DMS 273 treated with DMSO at 0.1 percent for 48 hours (cell line): ENCODE measurements around the gene TSPAN5.
"Not testable (repeated sequence)": the region's sequence is repeated elsewhere in the genome, so short reads cannot be mapped to it uniquely, and the experiment has no call there.

Experiments used
- DNase-seq: peaks from one replicate; lab custom pipeline; 2025; lab: John Stamatoyannopoulos, UW

The TSPAN5 gene

DNA sequence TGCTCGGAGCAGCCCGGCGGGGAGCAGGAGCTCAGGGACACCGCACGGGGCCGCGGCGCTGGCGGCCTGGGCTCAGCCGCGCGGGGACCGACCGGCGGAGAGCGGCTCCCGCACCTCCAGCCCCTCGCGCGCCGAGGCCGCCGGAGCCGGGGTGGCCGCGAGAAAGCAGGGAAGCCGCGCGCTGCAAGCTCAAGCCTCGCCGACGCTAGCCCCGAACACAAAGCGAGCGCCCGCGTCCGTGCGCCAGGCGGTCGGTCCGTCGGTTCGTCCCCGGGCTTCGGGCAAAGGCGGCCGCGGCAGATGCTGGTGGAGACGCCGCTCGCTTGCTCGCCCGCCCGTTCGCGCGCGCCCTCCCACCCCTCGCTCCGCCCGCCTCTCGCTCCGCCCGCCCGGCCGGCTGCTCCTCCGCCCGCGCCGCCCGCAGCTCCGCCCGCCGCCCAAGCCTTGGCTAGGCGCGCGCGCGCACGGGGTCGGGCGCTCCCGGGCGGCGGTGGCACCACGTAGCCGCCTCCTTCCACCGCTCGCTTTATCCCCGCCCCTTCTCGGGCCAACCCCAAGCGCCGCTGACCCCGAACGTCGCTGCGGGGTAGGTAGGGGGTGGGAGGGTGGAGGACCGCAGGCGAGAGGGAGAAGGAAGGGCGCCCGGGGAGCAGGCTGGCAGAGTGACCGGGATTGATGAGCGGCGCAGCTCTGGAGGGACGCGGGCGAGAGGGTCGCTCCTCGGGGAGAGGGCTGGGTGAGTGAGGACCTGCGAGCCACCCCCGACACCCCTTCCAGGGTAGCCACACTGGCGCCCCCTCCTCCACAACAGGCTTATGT, at the start of gene TSPAN5:
Gene TSPAN5 (minus strand): TSS at position 325 of the 819 bp plus-strand sequence.
- DNase-seq: peak; percentile 46

DNA sequence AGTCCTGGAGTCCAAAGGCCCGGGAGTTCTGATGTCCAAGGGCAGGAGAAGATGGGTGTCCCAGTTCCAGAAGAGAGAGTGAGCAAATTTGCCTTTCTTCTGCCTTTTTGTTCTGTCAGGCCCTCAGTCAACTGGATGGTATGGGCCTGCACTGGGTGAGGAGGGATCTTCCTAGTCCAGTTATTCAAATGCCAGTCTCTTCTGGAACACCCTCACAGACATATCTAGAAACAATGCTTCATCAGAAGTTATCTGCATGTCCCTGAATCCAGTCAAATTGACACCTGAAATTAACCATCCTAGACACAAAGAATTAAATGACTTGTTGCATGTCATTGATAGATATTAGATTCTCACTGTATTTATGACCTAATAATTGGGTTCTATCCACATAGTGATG, 48.5 kb upstream of the TSPAN5 start:
- no peak for DNase-seq

DNA sequence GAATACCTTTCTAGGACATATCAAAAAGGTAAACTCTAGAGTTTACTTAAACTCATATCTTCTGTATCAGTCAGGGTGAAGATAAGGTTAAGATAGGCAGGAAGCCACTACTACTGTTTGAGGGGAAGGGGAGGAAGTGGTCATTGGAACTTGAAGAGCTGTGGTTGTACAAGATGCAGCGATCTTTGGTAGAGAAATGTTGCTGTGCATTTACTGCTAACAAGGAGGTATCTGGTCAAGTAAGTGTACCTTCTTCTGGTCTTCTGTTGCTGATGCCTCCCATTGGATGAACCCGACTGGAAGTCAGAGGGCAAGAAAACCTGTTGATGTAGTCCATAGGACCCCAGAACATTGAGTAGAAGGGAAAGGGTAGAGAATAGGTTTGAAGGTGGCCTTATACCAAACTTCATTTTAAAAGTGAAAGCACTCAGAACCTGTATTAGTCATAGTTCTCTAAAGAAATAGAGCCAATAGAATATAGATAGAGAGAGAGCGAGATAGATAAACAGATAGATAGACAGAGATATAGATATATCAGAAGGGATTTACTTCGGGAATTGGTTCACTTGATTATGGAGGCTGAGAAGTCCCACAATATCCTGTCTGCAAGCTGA, 47.9 kb upstream of the TSPAN5 start:
- no peak for DNase-seq

DNA sequence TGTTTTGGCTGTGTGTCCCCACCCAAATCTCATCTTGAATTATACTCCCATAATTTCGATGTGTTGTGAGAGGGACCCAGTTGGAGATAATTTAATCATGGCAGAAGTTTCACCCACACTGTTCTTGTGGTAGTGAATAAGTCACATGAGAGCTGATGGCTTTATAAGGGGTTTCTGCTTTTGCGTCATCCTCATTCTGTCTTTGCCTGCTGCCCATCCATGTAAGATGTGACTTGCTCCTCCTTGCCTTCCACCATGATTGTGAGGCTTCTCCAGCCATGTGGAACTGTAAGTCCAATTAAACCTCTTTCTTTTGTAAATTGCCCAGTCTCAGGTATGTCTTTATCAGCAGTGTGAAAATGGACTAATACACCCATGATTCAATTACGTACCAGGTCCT, 47.2 kb upstream of the TSPAN5 start:
- DNase-seq: not testable (repeated sequence)

DNA sequence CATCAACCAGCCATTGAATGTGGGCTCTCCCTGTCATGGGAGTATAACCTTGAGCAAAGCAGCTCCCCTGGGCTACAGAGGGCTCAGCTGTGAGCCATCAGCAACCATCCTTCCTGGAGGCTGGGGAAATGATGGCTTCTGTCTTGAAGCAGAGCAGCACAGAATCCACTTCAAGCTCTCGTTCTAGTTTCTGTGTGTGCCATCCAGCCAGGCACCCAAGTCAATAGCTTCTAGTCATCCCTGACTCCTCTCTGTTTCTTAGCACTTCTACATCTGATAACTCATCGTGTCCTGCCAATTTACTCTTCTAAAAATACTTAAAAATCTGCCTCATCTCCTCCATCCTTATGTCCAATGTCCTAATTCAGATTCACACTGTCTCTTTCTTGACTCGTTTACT, 42.2 kb upstream of the TSPAN5 start:
- DNase-seq: no peak

DNA sequence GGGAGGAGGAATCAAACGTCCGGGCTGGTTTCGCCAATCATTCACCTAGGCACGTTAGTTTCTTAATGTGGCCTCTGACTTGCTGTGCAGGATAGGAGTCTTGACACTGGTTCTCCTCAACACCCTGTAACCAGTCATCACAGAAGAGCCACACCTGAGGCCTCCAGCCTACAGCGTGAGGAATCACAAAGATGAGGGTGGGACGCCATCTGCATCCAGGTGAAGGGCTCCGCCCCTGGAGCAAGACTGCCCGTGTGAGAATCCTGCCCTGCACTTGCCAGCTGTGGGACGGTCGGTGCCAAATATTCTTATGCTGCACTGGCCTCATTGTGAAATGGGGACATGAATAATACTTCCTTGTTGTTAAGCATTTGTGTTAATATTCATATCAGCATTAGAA, 35.7 kb upstream of the TSPAN5 start:
- no peak for DNase-seq

DNA sequence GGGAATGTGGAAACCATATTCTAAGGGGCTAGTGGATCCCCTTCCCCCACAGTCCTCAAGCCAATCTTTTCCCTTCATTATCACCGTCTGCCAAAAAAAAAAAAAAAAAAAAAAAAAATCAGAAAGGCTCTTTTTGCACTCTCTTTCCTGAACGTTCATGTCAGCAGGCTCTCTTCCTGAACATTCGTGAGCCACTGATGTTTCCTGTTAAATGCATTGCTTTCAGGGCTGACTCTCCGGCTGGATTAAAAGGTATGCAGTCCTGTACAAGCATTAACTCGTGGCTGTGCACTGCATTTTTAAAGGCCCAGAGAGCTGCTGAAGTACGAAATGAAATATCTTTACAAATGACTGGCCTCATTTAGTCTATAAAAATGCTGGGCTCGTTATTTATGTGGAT, 34.0 kb upstream of the TSPAN5 start:
- no peak for DNase-seq

DNA sequence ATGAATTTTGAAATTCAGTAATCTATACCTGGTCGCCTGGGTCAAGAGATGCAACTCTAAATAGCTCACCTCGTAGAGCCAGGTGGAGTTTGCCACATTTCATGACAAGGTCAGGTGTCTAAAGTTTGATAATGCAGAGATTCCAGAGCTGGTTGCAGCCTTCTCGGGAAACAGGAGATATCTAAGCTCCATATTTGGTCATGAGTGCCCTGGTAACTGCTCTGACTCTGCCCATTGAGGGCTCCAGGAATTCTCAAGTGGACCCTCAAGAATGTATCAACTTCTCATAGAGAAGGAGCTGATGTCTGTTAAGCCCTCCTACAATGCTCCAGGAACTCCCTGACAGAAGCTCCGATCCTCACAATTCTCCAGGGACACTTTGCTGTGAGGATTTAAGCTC, 33.2 kb upstream of the TSPAN5 start:
- DNase-seq: no peak

DNA sequence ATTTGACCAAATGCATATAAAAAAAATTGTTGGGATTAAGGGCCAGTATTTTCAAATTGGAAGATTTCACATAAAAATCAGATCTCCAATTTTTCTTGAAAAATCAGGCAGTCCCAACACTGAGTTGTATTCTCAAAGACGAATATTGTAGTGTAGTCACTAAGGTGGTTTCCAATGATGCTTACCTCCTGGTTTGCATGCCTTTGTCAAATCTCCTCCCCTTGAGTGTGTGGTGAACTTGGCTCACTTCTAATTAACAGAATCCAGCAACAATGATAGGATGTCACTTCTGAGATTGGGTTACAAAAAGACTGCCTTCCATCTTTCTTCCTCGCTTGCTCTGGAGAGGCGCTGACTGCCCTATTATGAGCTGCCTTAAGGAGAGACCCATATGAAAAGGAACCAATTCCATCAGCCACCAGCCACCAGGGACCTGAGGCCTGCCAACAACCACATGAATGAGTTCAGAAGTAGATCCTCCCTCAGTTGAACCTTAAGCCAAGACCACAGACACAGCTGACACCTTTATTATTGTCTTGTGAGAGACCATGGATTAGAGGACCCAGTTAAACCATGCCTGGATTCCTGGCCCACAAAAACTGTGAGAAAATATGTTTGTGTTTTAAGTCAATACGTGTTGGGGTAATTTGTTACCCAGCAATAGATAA, 31.2 kb upstream of the TSPAN5 start:
- DNase-seq: no peak

DNA sequence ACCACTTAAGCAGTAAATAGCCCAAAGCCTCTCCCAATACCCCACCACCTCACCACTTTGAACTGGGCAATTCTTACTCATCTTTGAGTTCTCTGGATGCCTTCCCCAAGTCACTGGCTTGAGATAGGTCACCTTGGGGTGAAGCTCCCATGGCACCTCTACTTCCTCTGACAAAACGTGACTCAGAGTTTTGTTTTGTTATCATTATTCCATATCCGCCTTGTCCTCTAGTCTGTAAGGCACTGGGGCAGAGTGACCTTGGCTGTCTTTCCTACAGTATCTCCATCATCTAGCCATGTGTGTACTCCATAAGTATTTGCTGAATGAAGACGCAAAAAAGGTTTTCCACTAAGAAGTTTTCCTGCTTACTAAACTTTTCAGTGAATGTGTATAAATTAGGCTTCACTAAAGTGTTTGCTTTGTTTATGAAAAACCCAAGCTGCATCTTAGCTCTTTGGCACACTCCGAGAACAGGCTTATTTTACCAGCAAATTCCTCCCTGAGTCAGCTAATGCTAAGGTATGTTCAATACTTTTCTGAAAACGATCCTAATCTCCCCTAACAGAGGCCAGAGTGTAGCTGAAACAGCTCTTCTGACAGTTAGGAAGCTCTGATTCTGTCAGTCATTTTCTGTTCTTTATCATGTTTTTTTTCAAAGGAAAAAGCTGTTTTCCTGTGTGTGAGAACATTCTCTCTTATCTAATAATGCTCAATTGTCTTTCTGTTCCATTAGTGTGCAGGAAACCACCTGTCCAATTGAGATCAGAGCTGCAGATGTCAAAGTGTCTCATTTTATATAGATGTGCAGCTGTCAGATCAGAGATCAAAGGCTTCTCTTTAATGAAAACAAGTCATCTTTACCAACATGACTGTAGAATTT, 30.2 kb upstream of the TSPAN5 start:
- no peak for DNase-seq

DNA sequence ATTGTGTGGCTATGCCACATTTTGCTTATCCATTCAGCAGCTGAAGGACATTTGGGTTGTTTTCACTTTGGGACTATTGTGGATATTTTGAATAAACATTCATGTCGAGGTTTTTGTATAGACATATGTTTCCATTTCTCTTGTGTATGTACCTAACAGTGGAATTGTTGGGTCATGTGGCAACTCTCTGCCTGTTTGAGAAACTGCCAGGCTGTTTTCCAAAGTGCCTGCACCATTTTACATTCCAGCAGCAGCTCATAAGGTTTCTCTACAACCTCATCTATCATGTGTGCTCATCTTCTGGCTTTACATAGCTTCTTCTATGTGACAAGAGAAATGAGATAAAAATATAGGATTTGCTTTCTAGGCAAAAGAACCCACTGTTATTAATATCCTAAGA, 29.5 kb upstream of the TSPAN5 start:
- DNase-seq: no peak

DNA sequence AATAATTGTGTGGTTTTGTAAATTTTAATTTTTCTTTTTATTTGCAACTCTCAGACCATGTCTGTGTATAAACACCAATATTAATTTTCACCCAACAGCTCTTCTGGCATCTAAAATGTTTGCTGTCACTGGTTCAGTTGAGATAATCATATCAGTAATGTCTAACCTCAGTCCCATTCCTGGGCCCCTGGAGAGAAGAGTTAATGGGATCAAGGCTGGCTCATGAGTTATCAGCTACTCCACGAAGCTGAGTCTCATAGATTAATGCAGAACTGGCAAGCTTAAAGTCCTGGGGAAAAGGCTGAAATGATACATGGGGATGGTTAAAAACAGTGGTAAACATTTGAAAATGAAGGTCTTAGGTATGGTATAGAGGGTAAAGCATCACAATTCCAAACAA, 28.4 kb upstream of the TSPAN5 start:
- no peak for DNase-seq

DNA sequence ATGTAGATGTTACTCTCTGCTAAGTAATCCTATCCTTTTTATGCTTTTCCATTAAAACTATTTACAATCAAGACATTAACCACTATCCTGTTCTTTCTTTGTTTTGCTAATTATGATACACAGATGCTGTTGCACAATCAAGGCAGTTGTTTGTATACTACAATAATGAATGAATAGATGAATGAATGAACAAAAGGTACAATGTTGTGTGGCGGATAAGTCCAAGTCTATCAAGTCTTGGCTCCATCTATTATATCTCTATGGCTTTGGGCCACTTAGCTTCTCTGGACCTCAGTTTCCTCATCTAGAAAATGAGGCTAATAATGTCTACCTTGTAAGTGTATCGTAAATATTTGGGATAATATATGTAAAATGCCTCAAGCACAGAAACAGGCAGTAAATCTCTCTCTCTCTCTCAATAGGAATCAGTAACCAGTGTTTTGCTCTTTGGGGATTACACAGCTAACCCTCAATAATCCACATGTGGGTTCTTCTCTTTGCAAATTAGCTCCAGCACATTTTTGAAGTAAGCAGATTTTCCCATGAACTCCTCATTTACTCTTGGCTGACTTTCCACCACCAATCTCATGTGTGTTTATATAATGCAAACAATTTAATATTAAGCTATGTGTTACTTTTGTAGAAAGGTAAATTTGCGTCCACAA, 27.8 kb upstream of the TSPAN5 start:
- no peak for DNase-seq

DNA sequence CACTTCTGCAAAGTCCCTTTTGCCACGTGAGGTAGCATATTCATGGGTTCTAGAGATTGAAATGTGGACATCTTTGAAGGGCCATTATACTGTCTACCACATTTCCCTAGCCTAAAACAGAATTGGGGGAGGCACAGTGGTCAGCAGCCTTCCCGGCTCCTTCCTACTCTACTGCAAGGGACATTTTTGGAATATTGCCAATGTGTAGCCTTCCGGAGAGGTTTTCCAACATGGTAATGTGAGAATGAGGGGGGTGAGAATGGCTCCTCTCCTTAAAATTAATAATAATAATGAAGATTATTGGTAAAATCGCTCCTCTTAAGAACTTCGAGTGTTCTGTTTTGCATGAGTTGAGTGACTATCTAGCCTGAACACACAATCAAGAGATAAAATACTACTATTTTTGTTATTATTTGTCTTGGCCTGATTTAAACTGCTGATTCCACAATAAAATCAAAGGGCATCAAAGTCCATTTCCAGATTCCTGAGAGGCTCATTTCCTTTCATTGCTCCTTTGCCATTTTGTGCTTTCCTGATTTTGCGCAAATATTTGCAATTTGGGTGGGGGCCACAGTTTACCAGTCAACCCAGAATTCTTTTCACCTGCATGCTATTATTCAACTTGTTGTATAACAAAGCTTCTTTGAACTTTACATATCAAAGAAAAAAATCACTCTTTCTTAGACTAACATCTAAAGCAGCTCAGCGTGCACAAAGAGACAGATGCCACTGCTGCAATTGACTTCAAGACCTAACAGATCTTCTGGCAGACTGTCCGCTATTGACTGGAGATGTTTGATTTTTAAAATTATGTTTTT, 27.0 kb upstream of the TSPAN5 start:
- no peak for DNase-seq

DNA sequence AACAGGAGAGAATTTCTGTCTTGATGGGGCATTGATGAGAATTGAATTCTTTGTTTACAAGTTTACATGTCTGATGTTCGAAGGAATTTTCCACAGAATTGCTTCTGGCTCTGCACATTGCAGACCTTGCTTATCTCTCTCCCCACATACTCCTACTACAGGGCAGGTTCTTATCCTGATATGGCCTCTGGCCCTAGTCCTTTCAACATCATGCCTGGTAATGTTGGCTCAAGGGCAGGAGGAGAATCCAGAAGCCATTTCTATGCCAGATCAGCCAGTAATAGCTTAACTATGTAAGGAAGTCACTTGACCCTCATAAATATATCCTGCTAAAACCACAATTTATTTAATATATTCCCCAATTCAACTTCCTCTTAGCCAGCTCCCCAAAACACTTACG, 24.3 kb upstream of the TSPAN5 start:
- no peak for DNase-seq

DNA sequence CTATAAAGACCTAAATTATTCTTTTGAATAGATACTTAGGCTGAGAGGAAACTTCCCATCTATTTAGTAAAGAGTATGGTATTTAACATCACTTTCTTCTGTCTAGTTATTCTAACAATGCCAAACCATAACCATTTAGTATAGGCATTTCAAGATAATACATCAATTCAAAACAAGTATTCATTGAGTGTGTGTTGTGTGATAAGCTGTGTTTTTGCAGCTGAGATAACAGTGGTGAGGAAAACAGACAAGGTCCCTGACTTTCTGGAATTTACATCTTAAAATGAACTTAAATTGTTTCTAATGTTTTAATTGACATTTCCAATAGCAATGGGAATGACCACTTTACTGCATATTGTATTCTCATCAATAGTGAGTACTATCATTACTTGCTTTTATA, 22.4 kb upstream of the TSPAN5 start:
- DNase-seq: no peak

DNA sequence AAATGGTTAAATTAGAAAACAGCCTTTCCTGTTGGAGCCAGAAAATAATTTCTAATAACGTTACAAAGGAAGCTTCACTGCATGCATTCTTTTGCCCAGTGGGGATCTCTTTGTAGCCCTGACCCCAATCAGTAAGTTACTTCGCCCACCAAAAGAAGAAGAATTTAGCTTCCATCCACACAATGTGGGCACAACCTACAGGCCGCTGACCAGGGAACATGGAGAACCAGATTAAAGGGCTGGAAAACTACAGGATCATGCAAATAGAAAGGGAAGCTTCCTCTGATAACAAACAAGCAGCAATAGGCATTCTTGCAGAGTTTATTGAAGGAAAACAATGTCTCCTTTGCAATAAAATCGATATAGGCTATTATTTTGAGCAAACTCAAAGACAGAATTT, 21.3 kb upstream of the TSPAN5 start:
- DNase-seq: no peak

DNA sequence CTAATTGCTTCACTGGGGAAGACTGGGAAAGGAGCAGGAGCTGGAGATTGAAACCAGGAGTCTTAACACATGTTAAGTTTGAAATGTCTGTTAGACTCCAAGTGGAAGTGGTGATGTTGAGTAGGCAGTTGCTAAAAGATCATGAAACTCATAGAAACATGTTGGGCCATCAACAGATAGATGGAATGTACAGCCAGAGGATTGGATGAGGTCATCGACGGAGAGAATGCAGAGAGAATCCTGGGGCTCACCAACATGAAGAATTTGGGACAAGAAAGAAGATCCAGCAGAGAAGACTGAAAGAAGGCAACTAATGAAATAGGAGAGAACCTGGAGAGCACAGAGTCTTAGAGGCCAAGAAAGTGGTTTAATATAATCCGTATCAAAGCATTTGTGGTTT, 19.4 kb upstream of the TSPAN5 start:
- DNase-seq: no peak

DNA sequence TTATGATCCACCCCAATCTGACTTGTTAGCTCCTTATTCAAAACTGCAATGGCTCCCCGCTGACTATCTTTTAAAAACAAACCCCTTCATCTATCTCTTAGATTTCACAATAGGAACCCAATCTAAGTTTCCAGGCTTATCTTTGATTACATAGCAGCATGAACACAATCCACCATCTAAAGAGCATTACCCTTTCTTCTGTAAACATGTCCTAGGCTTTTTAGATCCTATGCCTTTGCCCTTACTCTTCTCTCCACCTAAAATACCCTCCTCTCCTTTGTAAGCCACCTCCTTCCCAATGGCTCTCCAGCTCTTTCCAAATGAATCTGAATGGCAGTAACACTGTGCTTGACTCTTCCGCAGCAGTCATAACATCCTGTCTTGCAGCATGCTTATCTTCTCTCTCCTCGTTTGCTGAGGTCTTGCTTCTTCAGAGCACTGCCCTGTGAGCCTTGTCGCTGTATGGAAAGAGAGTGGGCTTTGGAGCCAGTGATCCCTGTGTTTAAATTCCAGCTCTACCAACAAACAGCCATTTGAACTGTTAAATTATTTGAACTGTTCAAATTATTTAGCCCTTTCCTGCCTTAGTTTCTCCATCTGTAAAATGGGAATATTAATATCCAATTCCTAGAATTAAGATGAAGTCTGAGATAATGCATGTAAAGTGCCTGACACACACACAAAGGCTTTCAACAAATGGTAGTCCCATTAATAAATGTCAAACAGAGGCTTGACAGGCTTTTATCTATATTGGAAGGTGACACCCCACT, 16.2 kb upstream of the TSPAN5 start:
- DNase-seq: no peak

DNA sequence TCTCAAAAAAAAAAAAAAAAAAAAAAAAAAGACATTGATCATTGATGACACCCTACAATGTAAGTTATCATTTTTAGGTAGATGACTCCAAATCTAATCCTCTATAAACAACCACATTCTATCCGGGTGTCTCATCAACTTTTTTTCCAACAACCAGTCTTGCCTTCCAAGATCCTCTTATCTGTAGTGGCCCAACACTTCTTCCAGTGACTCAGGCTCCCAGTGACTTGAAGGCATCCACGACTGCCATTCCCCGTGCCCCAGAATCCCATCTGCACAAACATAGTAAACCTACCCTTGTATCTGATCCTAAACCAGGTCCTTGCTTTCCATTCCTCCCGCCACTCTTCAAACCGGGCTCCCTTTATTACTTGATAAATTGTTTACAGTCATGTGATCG, 15.6 kb upstream of the TSPAN5 start:
- DNase-seq: no peak
